Stimulated activated CD8-positive, alpha-beta memory T cell treated with anti-CD3 and anti-CD28 coated beads, Interleukin-2, amount 100 ng/mL, for 1 hour (primary cell): ENCODE results near the gene TBPL2.
A peak's percentile ranks its signal among the peaks of the same experiment; 100 is the strongest.
"Not testable (repeated sequence)": the region's sequence is repeated elsewhere in the genome, so short reads cannot be mapped to it uniquely, and the experiment has no call there.

Experiments used
- DNase-seq, 2 donors: peaks; one replicate each; pipeline ENCODE4 v3.0.0-alpha.2; 2020; ENCODE audit warnings: low read depth in 2 of 2

The TBPL2 gene

GRCh38 chr14:55440385-55440784 lies at the start of gene TBPL2:
TSS of gene TBPL2 (minus strand) at chr14:55440616. CDS start at chr14:55440449, 167 bp downstream.
- DNase-seq = no peak

GRCh38 chr14:55488204-55488603 lies 47.8 kb upstream of the TBPL2 start:
- DNase-seq = no peak

- DNase-seq = no peak
Observed at GRCh38 chr14:55482936-55483605, 42.7 kb upstream of the TBPL2 start.

- DNase-seq = no peak
Observed at GRCh38 chr14:55481769-55482168, 41.4 kb upstream of the TBPL2 start.

- DNase-seq = no peak
Observed at GRCh38 chr14:55477680-55478079, 37.3 kb upstream of the TBPL2 start.

GRCh38 chr14:55476448-55476847 lies 36.0 kb upstream of the TBPL2 start:
- not testable (repeated sequence) for DNase-seq

- DNase-seq = no peak
Observed at GRCh38 chr14:55473786-55474185, 33.4 kb upstream of the TBPL2 start.

- no peak for DNase-seq
Observed at GRCh38 chr14:55470025-55470424, 29.6 kb upstream of the TBPL2 start.

GRCh38 chr14:55467307-55467706 lies 26.9 kb upstream of the TBPL2 start:
- DNase-seq = no peak

GRCh38 chr14:55458800-55459515 lies 18.5 kb upstream of the TBPL2 start:
- DNase-seq = no peak

- DNase-seq = no peak
Observed at GRCh38 chr14:55457496-55457895, 17.1 kb upstream of the TBPL2 start.

- not testable (repeated sequence) for DNase-seq
Observed at GRCh38 chr14:55456411-55456810, 16.0 kb upstream of the TBPL2 start.

- no peak for DNase-seq
Observed at GRCh38 chr14:55454264-55455002, 14.0 kb upstream of the TBPL2 start.

- no peak for DNase-seq
Observed at GRCh38 chr14:55451950-55452349, 11.5 kb upstream of the TBPL2 start.

- DNase-seq = no peak
Observed at GRCh38 chr14:55451398-55451797, 11.0 kb upstream of the TBPL2 start.

- DNase-seq = no peak
Observed at GRCh38 chr14:55450987-55451386, 10.6 kb upstream of the TBPL2 start.

- DNase-seq = no peak
Observed at GRCh38 chr14:55450539-55450938, 10.1 kb upstream of the TBPL2 start.

- DNase-seq = no peak
Observed at GRCh38 chr14:55450124-55450523, 9.7 kb upstream of the TBPL2 start.

GRCh38 chr14:55449116-55449515 lies 8.7 kb upstream of the TBPL2 start:
- no peak for DNase-seq

GRCh38 chr14:55448141-55448614 lies 7.8 kb upstream of the TBPL2 start:
- no peak for DNase-seq

- DNase-seq = no peak
Observed at GRCh38 chr14:55446833-55447232, 6.4 kb upstream of the TBPL2 start.

- DNase-seq = peak in 1 of 2 donors; percentile 17
Observed at GRCh38 chr14:55446127-55446736, 5.8 kb upstream of the TBPL2 start.
